B cell (primary cell): ENCODE measurements around the gene KANSL1L. TPM values are rescaled to one million over a fixed set of nuclear protein-coding genes. Genes with fewer than 3 reads are reported as not detected.

Experiments
- ATAC-seq: fragments of 200-7000 bp; cut with Tn5 transposase; one replicate; pipeline ENCODE4 v1.10.0; 2021; ENCODE audit warnings: low read depth, mild to moderate bottlenecking, moderate number of reproducible peaks, moderate library complexity
- CTCF ChIA-PET: fragments of 350-600 bp; sonication (Branson Sonifier 250); formaldehyde crosslinking; loops from one replicate; lab custom pipeline; 2021; ENCODE audit warnings: antibody characterized with exemption, inconsistent platforms; lab: Charles Lee
- POLR2A ChIA-PET: fragments of 350-600 bp; sonication (Branson Sonifier 250); formaldehyde crosslinking; loops from one replicate; lab custom pipeline; 2021; ENCODE audit warnings: antibody characterized with exemption; lab: Charles Lee
- DNase-seq: peaks from one replicate; pipeline ENCODE4 v3.0.0; 2013
- H2AFZ ChIP-seq: 2 replicates; pipeline ENCODE4 v1.6.1; 2012; ENCODE audit warnings: mild to moderate bottlenecking, low read depth, low read length; ENCODE audit not compliant: insufficient read depth, poor library complexity, severe bottlenecking
- H3K27ac ChIP-seq, 2 donors: 1 replicate in 1 of 2; 2 replicates in 1 of 2; pipeline ENCODE4 v1.5.1; 2012 to 2013; ENCODE audit warnings: low read length in 2 of 2, mild to moderate bottlenecking in 2 of 2, moderate library complexity in 1 of 2
- H3K27me3 ChIP-seq, 4 experiments: fragments of 200-600 bp in 1 of 4; sonication (generic) in 1 of 4; replicated peaks in 1 of 4; 1 replicate in 2 of 4; 2 replicates in 2 of 4; pipeline versions ENCODE4 v1.6.1 to v1.7.0; 2013 to 2016; ENCODE audit warnings: low read length in 3 of 4, mild to moderate bottlenecking in 2 of 4, mixed read lengths in 1 of 4, moderate library complexity in 1 of 4; ENCODE audit not compliant: insufficient read depth in 4 of 4, control insufficient read depth in 3 of 4; ENCODE audit errors: control extremely low read depth in 1 of 4
- H3K36me3 ChIP-seq, 2 experiments: replicated peaks in 1 of 2; 1 replicate in 1 of 2; 2 replicates in 1 of 2; pipeline versions ENCODE4 v1.6.1 to v1.7.1; 2013; ENCODE audit warnings: low read length in 1 of 2; ENCODE audit not compliant: insufficient read depth in 2 of 2, control insufficient read depth in 1 of 2; ENCODE audit errors: control extremely low read depth in 1 of 2, extremely low read depth in 1 of 2
- H3K4me1 ChIP-seq, 2 donors: fragments of 200-600 bp in 1 of 2; sonication (generic) in 1 of 2; 1 replicate in 1 of 2; 2 replicates in 1 of 2; pipeline versions ENCODE4 v1.5.1 to v1.6.1; 2013 to 2017; ENCODE audit warnings: low read length in 2 of 2; ENCODE audit not compliant: control insufficient read depth in 2 of 2, insufficient read depth in 2 of 2
- H3K4me2 ChIP-seq: replicated peaks from 2 replicates; pipeline ENCODE3; 2012; ENCODE audit warnings: mild to moderate bottlenecking, low read depth, low read length; ENCODE audit not compliant: poor library complexity, severe bottlenecking
- H3K4me3 ChIP-seq, 5 experiments: fragments of 200-600 bp in 1 of 5; sonication (generic) in 1 of 5; 1 replicate in 3 of 5; 2 replicates in 2 of 5; pipeline versions ENCODE4 v1.5.1 to v1.7.0; 2011 to 2016; ENCODE audit warnings: low read length in 4 of 5, mild to moderate bottlenecking in 4 of 5, low read depth in 2 of 5, control low read depth in 1 of 5, moderate library complexity in 1 of 5; ENCODE audit not compliant: insufficient read depth in 1 of 5; ENCODE audit errors: control extremely low read depth in 1 of 5, extremely low read depth in 1 of 5
- H3K79me2 ChIP-seq: fragments of 200-600 bp; sonication (generic); one replicate; pipeline ENCODE4 v1.6.0; 2016; ENCODE audit warnings: low read length; ENCODE audit not compliant: control insufficient read depth, insufficient read depth
- H3K9ac ChIP-seq: fragments of 200-600 bp; sonication (generic); 2 replicates; pipeline ENCODE4 v1.6.1; 2017; ENCODE audit warnings: mild to moderate bottlenecking, low read length, moderate library complexity
- H3K9me3 ChIP-seq, 3 donors: one replicate each; pipeline versions ENCODE4 v1.6.1 to v1.7.1; 2013; ENCODE audit warnings: low read length in 2 of 3; ENCODE audit not compliant: control insufficient read depth in 2 of 3, insufficient read depth in 1 of 3; ENCODE audit errors: control extremely low read depth in 1 of 3
- H4K20me1 ChIP-seq: 2 replicates; pipeline ENCODE4 v1.6.0; 2012; ENCODE audit warnings: mild to moderate bottlenecking, low read length; ENCODE audit not compliant: insufficient read depth, control insufficient read depth, poor library complexity, severe bottlenecking
- H3K27ac Mint-ChIP-seq: one replicate; pipeline ENCODE4 v1.8.0; 2021; ENCODE audit warnings: mixed read lengths
- H3K27me3 Mint-ChIP-seq: one replicate; pipeline ENCODE4 v1.8.0; 2021; ENCODE audit warnings: mixed read lengths
- H3K4me1 Mint-ChIP-seq: one replicate; pipeline ENCODE4 v1.8.0; 2021; ENCODE audit warnings: mixed read lengths
- H3K4me3 Mint-ChIP-seq: one replicate; pipeline ENCODE4 v1.8.0; 2021; ENCODE audit warnings: mixed read lengths
- H3K9me3 Mint-ChIP-seq: one replicate; pipeline ENCODE4 v1.8.0; 2022; ENCODE audit warnings: mixed read lengths; ENCODE audit not compliant: insufficient read depth
- CTCF ChIP-seq: fragments of 200-600 bp; IDR thresholded peaks from one replicate; pipeline ENCODE4 v1.8.0; 2022; ENCODE audit warnings: antibody characterized with exemption, mild to moderate bottlenecking
- EZH2 ChIP-seq: IDR thresholded peaks from 2 replicates; pipeline ENCODE4 v1.6.1; 2012; ENCODE audit warnings: borderline replicate concordance, low read depth, mild to moderate bottlenecking, moderate library complexity, low read length; ENCODE audit not compliant: insufficient read depth, poor library complexity, severe bottlenecking
- WGBS: methylation state at CpG from one replicate; pipeline ENCODE4 v1.1.5; 2013; ENCODE audit warnings: missing lambda C conversion rate; ENCODE audit not compliant: insufficient coverage; 5-methylcytosine and 5-hydroxymethylcytosine counted together
- intact Hi-C: fragments of 100-400 bp; cut with micrococcal nuclease; formaldehyde crosslinking; loops from one replicate; pipeline ENCODE4 v1.10.0; 2022
- polyA plus RNA-seq: library from polyadenylated mRNA; depleted of rRNA; stranded (reverse); fragments of >200 nt; gene quantifications from 2 replicates; pipeline ENCODE4 v1.2.3, GENCODE V29; 2012
- total RNA-seq, 2 donors: library from RNA; stranded (reverse); fragments of 120-200 nt in 1 of 2; gene quantifications; 1 replicate in 1 of 2; 2 replicates in 1 of 2; pipeline versions ENCODE4 v1.2.3 to v1.2.4, GENCODE V29; 2013 to 2022

Gene KANSL1L
- total and polyA plus RNA-seq, 2 donors (not counting 1 experiment from before 2014, with no cell fraction given): 7.3 to 21.1 TPM

GRCh38 chr2:210215120-210215519, 43.9 kb upstream of the KANSL1L start:
- Histone ChIP-seq H3K9me3 (no peaks in the 10 kb centered on the region), H3K4me3 (no peak overlapping the region), H2AFZ (no peak overlapping the region), H3K36me3 (no peaks in the 10 kb centered on the region), H3K9ac (no peak overlapping the region), H3K4me2 (no peak overlapping the region), H4K20me1 (no peaks in the 10 kb centered on the region), H3K27me3 (peaks cover 0 to 3% (median 0%) of the 10 kb centered on the region in 4 experiments), H3K79me2 (no peaks in the 10 kb centered on the region), H3K27ac (no peak overlapping the region), H3K4me1 (no peaks in the 10 kb centered on the region)
- Mint-ChIP-seq H3K9me3 (no peaks in the 10 kb centered on the region), H3K27me3 (peaks cover 9% of the 10 kb centered on the region), H3K4me3 (no peak overlapping the region), H3K27ac (no peak overlapping the region), H3K4me1 (no peaks in the 10 kb centered on the region)
- DNase-seq: no peak
- intact Hi-C loops: no loop called here
- POLR2A ChIA-PET: no interaction called here
- no peak for ATAC-seq
- WGBS: 7% methylated on average over 1 of the region's 1 CpG
- TF ChIP-seq CTCF (no peak), EZH2 (no peak)
- CTCF ChIA-PET: no interaction called here

GRCh38 chr2:210210185-210210584, 39.0 kb upstream of the KANSL1L start:
- ATAC-seq (no peak), DNase-seq (no peak)
- intact Hi-C loops: no loop called here
- Histone ChIP-seq H3K27ac (no peak overlapping the region), H3K4me3 (no peak overlapping the region), H3K9me3 (no peaks in the 10 kb centered on the region), H3K4me2 (no peak overlapping the region), H3K4me1 (no peaks in the 10 kb centered on the region), H3K9ac (no peak overlapping the region), H4K20me1 (no peaks in the 10 kb centered on the region), H3K79me2 (no peaks in the 10 kb centered on the region), H3K27me3 (peaks cover 0 to 6% (median 1%) of the 10 kb centered on the region in 4 experiments), H3K36me3 (no peaks in the 10 kb centered on the region), H2AFZ (no peak overlapping the region)
- ChIA-PET POLR2A (no interaction called here), CTCF (interaction anchor here (0.8 kb wide), 1 partner anchor 12 kb away, joined by 3 read pairs; no protein-coding TSS in a partner anchor)
- no CpG with 5 or more reads among the region's 1 CpG for WGBS
- no peak for TF ChIP-seq CTCF
- no peak for TF ChIP-seq EZH2
- Mint-ChIP-seq H3K27me3 (peaks cover 17% of the 10 kb centered on the region), H3K9me3 (no peaks in the 10 kb centered on the region), H3K4me1 (no peaks in the 10 kb centered on the region), H3K27ac (no peak overlapping the region), H3K4me3 (no peak overlapping the region)
